SK-N-SH treated with all-trans-retinoic acid at 6 μM for 48 hours (cell line): ENCODE measurements around the gene NDUFA11.

Experiments
- ATAC-seq: fragments of 200-7000 bp; cut with Tn5 transposase; 3 replicates; pipeline ENCODE4 v1.9.1; 2020; ENCODE audit warnings: mild to moderate bottlenecking, moderate library complexity
- ARNTL ChIP-seq: fragments of 450-650 bp; formaldehyde crosslinking; IDR thresholded peaks from 2 replicates; pipeline ENCODE4 v1.5.0; 2020; ENCODE audit warnings: low read depth, mild to moderate bottlenecking, moderate library complexity, borderline replicate concordance
- BACH2 ChIP-seq: fragments of 250-450 bp; sonication (Bioruptor Pico); IDR thresholded peaks from 2 replicates; pipeline ENCODE4 v1.9.0; 2021; ENCODE audit warnings: mild to moderate bottlenecking, borderline replicate concordance
- CSDC2 ChIP-seq: fragments of 250-450 bp; sonication (Bioruptor Pico); IDR thresholded peaks from 2 replicates; pipeline ENCODE4 v1.5.0; 2020; ENCODE audit warnings: mild to moderate bottlenecking, moderate library complexity
- ESRRG ChIP-seq: fragments of 250-450 bp; sonication (Bioruptor Pico); IDR thresholded peaks from 2 replicates; pipeline ENCODE4 v1.6.1; 2021; ENCODE audit warnings: mild to moderate bottlenecking
- GLIS3 ChIP-seq: fragments of 250-450 bp; sonication (Bioruptor Pico); IDR thresholded peaks from 2 replicates; pipeline ENCODE4 v1.5.0; 2020; ENCODE audit warnings: mild to moderate bottlenecking, moderate library complexity
- OSR1 ChIP-seq: fragments of 250-450 bp; sonication (Bioruptor Pico); IDR thresholded peaks from 2 replicates; pipeline ENCODE4 v1.8.0; 2022; ENCODE audit warnings: moderate library complexity, mild to moderate bottlenecking, inconsistent platforms
- PPARA ChIP-seq: fragments of 250-450 bp; sonication (Bioruptor Pico); IDR thresholded peaks from 2 replicates; pipeline ENCODE4 v1.5.0; 2020; ENCODE audit warnings: mild to moderate bottlenecking, borderline replicate concordance
- RARB ChIP-seq: fragments of 250-450 bp; sonication (Bioruptor Pico); IDR thresholded peaks from 2 replicates; pipeline ENCODE4 v1.8.0; 2021; ENCODE audit warnings: mild to moderate bottlenecking, moderate library complexity
- SNAI2 ChIP-seq: fragments of 250-450 bp; sonication (Bioruptor Pico); IDR thresholded peaks from 2 replicates; pipeline ENCODE4 v1.5.0; 2020; ENCODE audit warnings: mild to moderate bottlenecking, moderate library complexity
- TCF4 ChIP-seq: fragments of 250-450 bp; sonication (Bioruptor Pico); IDR thresholded peaks from 2 replicates; pipeline ENCODE4 v1.8.0; 2021; ENCODE audit warnings: mild to moderate bottlenecking, moderate library complexity, borderline replicate concordance
- TOX ChIP-seq: fragments of 250-450 bp; sonication (Bioruptor Pico); IDR thresholded peaks from 2 replicates; pipeline ENCODE4 v1.8.0; 2021; ENCODE audit warnings: mild to moderate bottlenecking, moderate library complexity, borderline replicate concordance
- ZC3H10 ChIP-seq: fragments of 250-450 bp; sonication (Bioruptor Pico); IDR thresholded peaks from 2 replicates; pipeline ENCODE4 v1.5.1; 2021; ENCODE audit warnings: mild to moderate bottlenecking, moderate library complexity
- ZFP3 ChIP-seq: fragments of 250-450 bp; sonication (Bioruptor Pico); IDR thresholded peaks from 2 replicates; pipeline ENCODE4 v1.5.0; 2020; ENCODE audit warnings: mild to moderate bottlenecking, moderate library complexity
- ZFP30 ChIP-seq: fragments of 450-650 bp; formaldehyde crosslinking; IDR thresholded peaks from 2 replicates; pipeline ENCODE4 v1.5.0; 2022; ENCODE audit warnings: mild to moderate bottlenecking, moderate library complexity
- ZNF565 ChIP-seq: fragments of 450-650 bp; formaldehyde crosslinking; conservative IDR thresholded peaks from 2 replicates; pipeline ENCODE4 v1.5.0; 2020; ENCODE audit warnings: low read depth, mild to moderate bottlenecking, moderate library complexity
- ZNF70 ChIP-seq: fragments of 450-650 bp; formaldehyde crosslinking; IDR thresholded peaks from 2 replicates; pipeline ENCODE4 v1.5.0; 2020; ENCODE audit warnings: mild to moderate bottlenecking, moderate library complexity
- ZNF8 ChIP-seq: fragments of 450-650 bp; formaldehyde crosslinking; IDR thresholded peaks from 2 replicates; pipeline ENCODE4 v1.5.0; 2020; ENCODE audit warnings: mild to moderate bottlenecking, moderate library complexity
- TF ChIP-seq, protein P1 (sequence below): fragments of 250-450 bp; sonication (Bioruptor Pico); IDR thresholded peaks from 2 replicates; pipeline ENCODE4 v1.8.0; 2021; ENCODE audit warnings: low read depth, mild to moderate bottlenecking, moderate library complexity, borderline replicate concordance
- TF ChIP-seq, protein P2 (sequence below): fragments of 250-450 bp; sonication (Bioruptor Pico); IDR thresholded peaks from 2 replicates; pipeline ENCODE4 v1.5.0; 2020; ENCODE audit warnings: mild to moderate bottlenecking, moderate library complexity
- TF ChIP-seq, protein P3 (sequence below): fragments of 250-450 bp; sonication (Bioruptor Pico); IDR thresholded peaks from 2 replicates; pipeline ENCODE4 v1.5.1; 2021; ENCODE audit warnings: mild to moderate bottlenecking, moderate library complexity
- TF ChIP-seq, protein P4 (sequence below): fragments of 250-450 bp; sonication (Bioruptor Pico); IDR thresholded peaks from 2 replicates; pipeline ENCODE4 v1.8.0; 2020; ENCODE audit warnings: mild to moderate bottlenecking, moderate library complexity, borderline replicate concordance
- TF ChIP-seq, protein P5 (sequence below): fragments of 250-450 bp; sonication (Bioruptor Pico); IDR thresholded peaks from 2 replicates; pipeline ENCODE4 v1.5.1; 2020; ENCODE audit warnings: low read depth, mild to moderate bottlenecking, moderate library complexity

Gene NDUFA11

DNA sequence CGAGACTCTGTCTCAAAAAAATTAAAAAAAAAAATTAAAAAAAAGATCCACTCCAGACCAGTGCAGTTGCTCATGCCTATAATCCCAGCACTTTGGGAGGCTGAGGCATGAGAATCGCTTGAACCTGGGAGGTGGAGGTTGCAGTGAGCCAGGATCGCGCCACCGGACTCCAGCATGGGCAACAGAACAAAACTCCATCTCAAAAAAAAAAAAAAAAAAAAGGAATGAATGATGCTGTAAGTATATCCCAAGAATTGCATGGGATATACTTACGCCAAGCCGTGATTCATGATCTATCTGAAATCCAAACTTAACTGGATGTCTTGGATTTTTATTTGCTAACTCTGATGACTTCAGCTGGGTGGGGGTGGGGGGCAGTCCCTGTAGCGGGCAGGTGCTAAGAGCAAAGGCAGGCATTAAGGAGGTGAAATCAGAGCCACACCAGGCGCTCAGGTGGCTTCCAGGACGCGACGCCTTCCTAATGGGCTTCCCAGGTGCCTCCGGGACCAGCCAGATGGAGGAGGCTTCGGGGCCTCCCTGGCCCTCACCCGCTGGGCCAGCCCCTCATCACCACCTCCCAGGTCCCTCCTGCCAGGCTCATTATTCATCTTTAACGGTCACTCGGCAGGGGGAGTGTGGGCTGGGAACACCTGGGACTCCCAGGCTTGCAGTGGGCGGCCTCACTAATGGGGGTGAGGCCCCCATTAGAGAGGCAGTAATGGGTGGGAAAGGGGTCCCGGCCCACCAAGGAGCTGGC, 21.9 kb downstream of the NDUFA11 start:
- ATAC-seq: no peak
- TF ChIP-seq ZNF70 (CRISPR knock-in tag): peak; percentile 83
- no peak for TF ChIP-seq CSDC2 (CRISPR knock-in tag)

DNA sequence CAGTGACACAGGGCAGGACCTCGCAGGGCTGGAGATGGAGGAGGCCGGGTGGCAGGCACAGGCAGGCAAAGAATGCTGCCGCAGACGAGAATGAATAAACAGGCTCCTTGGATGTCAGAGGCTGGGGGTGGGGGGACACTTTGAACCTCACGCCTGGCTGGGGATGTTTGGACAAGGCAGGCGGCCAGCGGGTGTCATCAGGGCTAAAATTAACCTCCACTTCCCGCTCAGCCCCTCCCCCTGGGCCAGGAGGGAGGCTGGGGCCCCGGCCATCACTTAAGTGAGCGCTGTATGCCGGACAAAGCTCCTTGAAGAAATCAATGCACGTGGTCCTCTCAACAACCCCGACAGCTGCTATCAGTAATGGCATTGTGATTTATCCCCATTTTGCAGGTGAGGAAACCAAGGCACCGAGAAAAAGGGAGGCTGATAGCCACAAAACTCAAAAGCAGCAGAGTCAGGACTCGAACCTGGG, 22.9 kb downstream of the NDUFA11 start:
- TF ChIP-seq, protein P1, sequence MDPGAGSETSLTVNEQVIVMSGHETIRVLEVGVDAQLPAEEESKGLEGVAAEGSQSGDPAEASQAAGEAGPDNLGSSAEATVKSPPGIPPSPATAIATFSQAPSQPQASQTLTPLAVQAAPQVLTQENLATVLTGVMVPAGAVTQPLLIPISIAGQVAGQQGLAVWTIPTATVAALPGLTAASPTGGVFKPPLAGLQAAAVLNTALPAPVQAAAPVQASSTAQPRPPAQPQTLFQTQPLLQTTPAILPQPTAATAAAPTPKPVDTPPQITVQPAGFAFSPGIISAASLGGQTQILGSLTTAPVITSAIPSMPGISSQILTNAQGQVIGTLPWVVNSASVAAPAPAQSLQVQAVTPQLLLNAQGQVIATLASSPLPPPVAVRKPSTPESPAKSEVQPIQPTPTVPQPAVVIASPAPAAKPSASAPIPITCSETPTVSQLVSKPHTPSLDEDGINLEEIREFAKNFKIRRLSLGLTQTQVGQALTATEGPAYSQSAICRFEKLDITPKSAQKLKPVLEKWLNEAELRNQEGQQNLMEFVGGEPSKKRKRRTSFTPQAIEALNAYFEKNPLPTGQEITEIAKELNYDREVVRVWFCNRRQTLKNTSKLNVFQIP (CRISPR knock-in tag): no peak
- no peak for TF ChIP-seq RARB (CRISPR knock-in tag)
- TF ChIP-seq TOX (CRISPR knock-in tag): no peak
- TF ChIP-seq, protein P2, sequence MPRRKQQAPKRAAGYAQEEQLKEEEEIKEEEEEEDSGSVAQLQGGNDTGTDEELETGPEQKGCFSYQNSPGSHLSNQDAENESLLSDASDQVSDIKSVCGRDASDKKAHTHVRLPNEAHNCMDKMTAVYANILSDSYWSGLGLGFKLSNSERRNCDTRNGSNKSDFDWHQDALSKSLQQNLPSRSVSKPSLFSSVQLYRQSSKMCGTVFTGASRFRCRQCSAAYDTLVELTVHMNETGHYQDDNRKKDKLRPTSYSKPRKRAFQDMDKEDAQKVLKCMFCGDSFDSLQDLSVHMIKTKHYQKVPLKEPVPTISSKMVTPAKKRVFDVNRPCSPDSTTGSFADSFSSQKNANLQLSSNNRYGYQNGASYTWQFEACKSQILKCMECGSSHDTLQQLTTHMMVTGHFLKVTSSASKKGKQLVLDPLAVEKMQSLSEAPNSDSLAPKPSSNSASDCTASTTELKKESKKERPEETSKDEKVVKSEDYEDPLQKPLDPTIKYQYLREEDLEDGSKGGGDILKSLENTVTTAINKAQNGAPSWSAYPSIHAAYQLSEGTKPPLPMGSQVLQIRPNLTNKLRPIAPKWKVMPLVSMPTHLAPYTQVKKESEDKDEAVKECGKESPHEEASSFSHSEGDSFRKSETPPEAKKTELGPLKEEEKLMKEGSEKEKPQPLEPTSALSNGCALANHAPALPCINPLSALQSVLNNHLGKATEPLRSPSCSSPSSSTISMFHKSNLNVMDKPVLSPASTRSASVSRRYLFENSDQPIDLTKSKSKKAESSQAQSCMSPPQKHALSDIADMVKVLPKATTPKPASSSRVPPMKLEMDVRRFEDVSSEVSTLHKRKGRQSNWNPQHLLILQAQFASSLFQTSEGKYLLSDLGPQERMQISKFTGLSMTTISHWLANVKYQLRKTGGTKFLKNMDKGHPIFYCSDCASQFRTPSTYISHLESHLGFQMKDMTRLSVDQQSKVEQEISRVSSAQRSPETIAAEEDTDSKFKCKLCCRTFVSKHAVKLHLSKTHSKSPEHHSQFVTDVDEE (CRISPR knock-in tag): no peak
- TF ChIP-seq ZNF565 (CRISPR knock-in tag): no peak
- no peak for TF ChIP-seq GLIS3 (CRISPR knock-in tag)
- no peak for TF ChIP-seq PPARA
- ATAC-seq: no peak; the same call in 2 of the 3 replicates

DNA sequence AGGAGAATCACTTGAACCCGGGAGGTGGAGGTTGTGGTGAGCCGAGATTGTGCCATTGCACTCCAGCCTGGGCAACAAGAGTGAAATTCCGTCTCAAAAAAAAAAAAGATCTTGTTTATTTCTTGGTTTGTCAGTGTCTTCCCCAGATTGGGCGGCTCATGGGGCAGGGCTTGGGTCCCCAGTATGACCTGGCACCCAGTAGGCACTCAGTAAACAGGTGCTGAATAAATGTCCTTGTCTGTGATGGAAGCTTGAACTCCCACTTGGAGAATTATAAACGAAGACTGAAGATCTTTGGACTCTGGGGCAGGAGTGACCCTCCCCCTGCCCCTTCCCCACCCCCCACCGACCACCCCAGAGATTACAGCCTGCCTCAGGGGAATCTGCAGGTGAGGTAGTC, 23.4 kb downstream of the NDUFA11 start:
- no peak for TF ChIP-seq PPARA
- TF ChIP-seq, protein P3, sequence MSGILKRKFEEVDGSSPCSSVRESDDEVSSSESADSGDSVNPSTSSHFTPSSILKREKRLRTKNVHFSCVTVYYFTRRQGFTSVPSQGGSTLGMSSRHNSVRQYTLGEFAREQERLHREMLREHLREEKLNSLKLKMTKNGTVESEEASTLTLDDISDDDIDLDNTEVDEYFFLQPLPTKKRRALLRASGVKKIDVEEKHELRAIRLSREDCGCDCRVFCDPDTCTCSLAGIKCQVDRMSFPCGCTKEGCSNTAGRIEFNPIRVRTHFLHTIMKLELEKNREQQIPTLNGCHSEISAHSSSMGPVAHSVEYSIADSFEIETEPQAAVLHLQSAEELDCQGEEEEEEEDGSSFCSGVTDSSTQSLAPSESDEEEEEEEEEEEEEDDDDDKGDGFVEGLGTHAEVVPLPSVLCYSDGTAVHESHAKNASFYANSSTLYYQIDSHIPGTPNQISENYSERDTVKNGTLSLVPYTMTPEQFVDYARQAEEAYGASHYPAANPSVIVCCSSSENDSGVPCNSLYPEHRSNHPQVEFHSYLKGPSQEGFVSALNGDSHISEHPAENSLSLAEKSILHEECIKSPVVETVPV (CRISPR knock-in tag): no peak
- no peak for TF ChIP-seq ARNTL (CRISPR knock-in tag)
- TF ChIP-seq ZNF8 (CRISPR knock-in tag): no peak
- TF ChIP-seq, all 23 proteins: peak for 0
- ATAC-seq: no peak

DNA sequence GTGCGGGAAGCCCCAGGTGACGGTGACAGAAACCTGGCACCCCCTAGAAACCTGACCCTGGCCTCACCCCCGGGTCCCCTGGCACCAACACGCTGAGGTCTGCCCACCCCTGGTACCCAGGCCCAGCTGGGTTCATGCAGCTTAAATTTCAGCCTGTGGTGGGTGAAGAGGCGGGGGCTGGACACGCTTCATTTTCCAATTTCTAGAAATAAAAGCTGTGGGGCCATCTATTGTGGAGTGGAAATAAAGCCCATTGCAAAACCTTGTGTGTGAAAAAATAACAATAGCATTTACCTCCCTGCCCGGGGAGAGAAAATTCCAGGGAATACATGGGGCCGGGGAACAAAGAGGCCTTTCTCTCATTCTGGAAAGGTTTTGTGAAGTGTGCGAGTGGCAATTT, 25.7 kb downstream of the NDUFA11 start:
- ATAC-seq: no peak
- TF ChIP-seq, protein P1 (CRISPR knock-in tag): no peak
- TF ChIP-seq ZNF70 (CRISPR knock-in tag) (no peak), OSR1 (no peak), BACH2 (CRISPR knock-in tag) (no peak), TCF4 (CRISPR knock-in tag) (no peak), PPARA (no peak), CSDC2 (CRISPR knock-in tag) (no peak), ZFP30 (no peak), ZNF565 (CRISPR knock-in tag) (no peak), ZC3H10 (CRISPR knock-in tag) (no peak), GLIS3 (CRISPR knock-in tag) (no peak), SNAI2 (CRISPR knock-in tag) (no peak), RARB (CRISPR knock-in tag) (no peak), ESRRG (CRISPR knock-in tag) (no peak), ZFP3 (no peak), ZNF8 (CRISPR knock-in tag) (no peak)
- TF ChIP-seq, protein P3 (CRISPR knock-in tag): no peak
- TF ChIP-seq, protein P4, sequence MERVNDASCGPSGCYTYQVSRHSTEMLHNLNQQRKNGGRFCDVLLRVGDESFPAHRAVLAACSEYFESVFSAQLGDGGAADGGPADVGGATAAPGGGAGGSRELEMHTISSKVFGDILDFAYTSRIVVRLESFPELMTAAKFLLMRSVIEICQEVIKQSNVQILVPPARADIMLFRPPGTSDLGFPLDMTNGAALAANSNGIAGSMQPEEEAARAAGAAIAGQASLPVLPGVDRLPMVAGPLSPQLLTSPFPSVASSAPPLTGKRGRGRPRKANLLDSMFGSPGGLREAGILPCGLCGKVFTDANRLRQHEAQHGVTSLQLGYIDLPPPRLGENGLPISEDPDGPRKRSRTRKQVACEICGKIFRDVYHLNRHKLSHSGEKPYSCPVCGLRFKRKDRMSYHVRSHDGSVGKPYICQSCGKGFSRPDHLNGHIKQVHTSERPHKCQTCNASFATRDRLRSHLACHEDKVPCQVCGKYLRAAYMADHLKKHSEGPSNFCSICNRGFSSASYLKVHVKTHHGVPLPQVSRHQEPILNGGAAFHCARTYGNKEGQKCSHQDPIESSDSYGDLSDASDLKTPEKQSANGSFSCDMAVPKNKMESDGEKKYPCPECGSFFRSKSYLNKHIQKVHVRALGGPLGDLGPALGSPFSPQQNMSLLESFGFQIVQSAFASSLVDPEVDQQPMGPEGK: no peak
- TF ChIP-seq, protein P5, sequence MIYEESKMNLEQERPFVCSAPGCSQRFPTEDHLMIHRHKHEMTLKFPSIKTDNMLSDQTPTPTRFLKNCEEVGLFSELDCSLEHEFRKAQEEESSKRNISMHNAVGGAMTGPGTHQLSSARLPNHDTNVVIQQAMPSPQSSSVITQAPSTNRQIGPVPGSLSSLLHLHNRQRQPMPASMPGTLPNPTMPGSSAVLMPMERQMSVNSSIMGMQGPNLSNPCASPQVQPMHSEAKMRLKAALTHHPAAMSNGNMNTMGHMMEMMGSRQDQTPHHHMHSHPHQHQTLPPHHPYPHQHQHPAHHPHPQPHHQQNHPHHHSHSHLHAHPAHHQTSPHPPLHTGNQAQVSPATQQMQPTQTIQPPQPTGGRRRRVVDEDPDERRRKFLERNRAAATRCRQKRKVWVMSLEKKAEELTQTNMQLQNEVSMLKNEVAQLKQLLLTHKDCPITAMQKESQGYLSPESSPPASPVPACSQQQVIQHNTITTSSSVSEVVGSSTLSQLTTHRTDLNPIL (CRISPR knock-in tag): no peak
- TF ChIP-seq, all 23 proteins: peak for 0
